ENCODE data around the gene C13orf46.
"Not testable (repeated sequence)": the region's sequence is repeated elsewhere in the genome, so short reads cannot be mapped to it uniquely, and the experiment has no call there.

C13orf46 gene

DNA sequence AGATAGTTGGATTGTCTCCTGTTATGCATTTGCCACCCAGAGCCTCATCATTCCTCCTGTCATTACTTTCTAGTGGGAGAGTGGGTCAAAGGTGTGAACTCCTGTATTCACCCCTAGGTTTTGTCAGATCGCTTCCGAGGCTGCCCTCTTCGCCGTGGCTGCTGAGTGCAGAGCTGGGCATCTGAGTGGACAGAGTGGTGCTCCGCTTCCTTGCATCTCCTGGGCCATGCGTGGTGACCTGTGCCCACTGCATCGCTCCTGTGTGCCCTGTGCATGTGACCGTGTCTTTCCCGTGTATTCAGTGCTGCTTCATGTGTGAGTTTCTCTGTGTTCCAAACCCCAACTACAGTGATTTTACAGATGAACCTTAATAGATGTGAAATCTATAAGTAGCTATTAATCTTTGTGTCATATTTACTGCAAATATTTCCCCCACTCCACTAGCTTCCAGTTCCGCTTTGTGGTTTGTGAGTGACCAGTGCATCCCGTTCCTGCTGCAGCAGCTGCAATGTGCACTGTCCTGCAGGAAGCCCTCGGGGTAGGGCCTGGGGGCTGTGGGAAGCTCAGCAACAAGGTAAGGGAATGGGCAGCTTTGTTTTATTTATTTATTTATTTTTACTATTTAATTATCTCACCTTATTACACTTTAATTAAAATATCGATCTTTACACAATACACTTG, 53.1 kb downstream of the C13orf46 start:
- no peaks in the 10 kb centered on the region for H3K27me3 Mint-ChIP-seq (ENCODE audit: low read depth)
- H3K4me3 Mint-ChIP-seq: no peak overlapping the region
- no peaks in the 10 kb centered on the region for H3K4me1 Mint-ChIP-seq (ENCODE audit: low read depth)
- H3K27ac Mint-ChIP-seq: no peak overlapping the region
- DNase-seq (ENCODE audit: low spot score): no peak
- H3K36me3 Mint-ChIP-seq (ENCODE audit: low read depth): no peaks in the 10 kb centered on the region
- peaks cover 8% of the 10 kb centered on the region for H3K9me3 Mint-ChIP-seq

DNA sequence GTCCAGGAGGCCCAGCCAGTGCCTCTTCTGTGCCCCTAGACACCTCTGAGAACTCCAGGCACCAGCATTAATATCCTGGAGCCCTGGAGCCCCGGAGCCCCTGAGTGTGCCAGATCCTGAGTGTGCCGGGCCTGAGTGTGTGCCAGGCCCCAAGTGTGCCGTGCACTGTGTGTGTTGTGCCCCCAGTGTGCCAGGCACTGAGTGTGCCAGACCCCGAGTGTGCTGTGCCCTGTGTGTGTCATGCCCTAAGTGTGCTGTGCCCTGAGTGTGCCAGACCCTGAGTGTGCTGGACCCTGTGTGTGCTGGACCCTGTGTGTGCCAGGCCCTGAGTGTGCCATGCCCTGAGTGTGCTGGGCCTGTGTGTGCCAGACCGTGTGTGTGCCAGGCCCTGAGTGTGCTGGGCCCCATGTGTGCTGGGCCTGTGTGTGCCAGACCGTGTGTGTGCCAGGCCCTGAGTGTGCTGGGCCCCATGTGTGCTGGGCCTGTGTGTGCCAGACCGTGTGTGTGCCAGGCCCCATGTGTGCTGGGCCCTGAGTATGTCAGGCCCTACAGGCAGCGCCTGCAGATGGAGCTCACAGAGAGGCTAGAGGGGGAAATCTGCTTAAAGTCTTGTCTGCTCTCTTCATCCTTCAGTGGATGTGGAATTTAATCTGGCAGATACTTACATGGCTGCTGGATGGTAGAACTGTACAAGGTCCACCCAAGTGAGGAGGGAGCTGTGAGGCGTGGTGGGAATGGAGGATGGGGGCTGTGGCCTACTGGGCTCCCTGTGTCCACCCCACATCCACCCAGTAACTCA, 53.9 kb downstream of the C13orf46 start:
- Mint-ChIP-seq H3K36me3 (ENCODE audit: low read depth) (no peaks in the 10 kb centered on the region), H3K4me1 (ENCODE audit: low read depth) (no peaks in the 10 kb centered on the region), H3K27me3 (ENCODE audit: low read depth) (no peaks in the 10 kb centered on the region), H3K4me3 (no peak overlapping the region), H3K9me3 (peaks cover 8% of the 10 kb centered on the region), H3K27ac (no peak overlapping the region)
- no peak for DNase-seq (ENCODE audit: low spot score)

DNA sequence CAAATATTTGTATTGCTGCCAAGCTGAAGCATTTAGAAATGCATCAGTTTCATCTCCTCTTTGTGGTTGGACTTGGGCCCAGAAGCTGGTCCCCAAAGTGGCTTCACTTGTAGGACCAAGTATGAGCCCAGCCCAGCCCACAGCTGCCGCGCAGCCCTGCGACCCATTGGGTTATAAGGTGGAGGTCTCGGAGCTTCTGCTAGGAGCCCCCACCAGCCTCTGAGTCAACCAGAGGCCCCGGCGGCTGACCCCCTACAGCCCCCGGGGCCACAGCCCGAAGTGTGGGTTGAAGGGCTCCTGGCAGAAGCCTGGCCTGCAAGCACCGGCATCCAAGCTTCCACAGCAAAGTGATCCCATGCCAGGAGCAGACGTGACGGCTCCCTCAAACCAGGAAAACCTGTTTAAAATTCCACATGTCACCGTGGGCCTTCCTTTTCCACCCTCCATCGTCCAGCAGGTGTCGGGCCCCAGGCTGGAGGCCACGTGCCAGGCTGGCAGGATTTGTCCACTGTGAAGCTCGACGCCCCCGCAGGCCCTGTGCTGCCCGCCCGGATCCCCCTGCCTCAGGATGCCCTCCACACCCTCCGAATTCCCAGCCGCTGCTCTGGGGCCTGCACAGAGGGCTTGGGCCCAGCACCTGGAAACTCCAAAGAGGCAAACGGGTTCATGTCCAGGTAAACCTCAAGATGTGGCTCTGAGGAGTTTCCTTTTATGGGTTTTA, 54.7 kb downstream of the C13orf46 start:
- no peaks in the 10 kb centered on the region for H3K4me1 Mint-ChIP-seq (ENCODE audit: low read depth)
- H3K9me3 Mint-ChIP-seq: peaks cover 8% of the 10 kb centered on the region
- no peak overlapping the region for H3K27ac Mint-ChIP-seq
- H3K4me3 Mint-ChIP-seq: no peak overlapping the region
- H3K27me3 Mint-ChIP-seq (ENCODE audit: low read depth): peaks cover 2% of the 10 kb centered on the region
- no peaks in the 10 kb centered on the region for H3K36me3 Mint-ChIP-seq (ENCODE audit: low read depth)
- DNase-seq (ENCODE audit: low spot score): no peak

DNA sequence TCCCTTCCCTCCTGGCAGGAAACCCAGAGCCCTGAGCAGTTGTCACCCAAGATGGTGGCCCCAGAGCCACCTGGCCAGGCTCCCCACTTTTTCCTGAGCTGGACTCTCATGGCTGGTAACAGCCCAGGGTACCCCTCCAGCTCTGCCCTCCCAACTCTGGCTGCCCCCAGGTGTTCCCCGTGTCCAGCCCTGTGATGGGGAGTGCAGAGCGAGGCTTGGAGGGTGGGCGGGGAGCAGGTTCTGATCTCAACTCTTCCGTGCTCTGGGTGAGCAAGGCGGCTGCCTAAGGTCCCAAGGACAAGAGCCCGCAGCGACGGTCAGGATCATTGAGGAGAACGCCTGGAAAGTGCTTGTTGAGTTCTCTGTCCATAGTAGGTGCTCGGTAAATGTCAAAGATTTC, 55.3 kb downstream of the C13orf46 start:
- Mint-ChIP-seq H3K4me1 (ENCODE audit: low read depth) (no peaks in the 10 kb centered on the region), H3K9me3 (peaks cover 8% of the 10 kb centered on the region), H3K27me3 (ENCODE audit: low read depth) (peaks cover 5% of the 10 kb centered on the region), H3K4me3 (no peak overlapping the region), H3K27ac (no peak overlapping the region), H3K36me3 (ENCODE audit: low read depth) (no peaks in the 10 kb centered on the region)
- DNase-seq (ENCODE audit: low spot score): no peak

DNA sequence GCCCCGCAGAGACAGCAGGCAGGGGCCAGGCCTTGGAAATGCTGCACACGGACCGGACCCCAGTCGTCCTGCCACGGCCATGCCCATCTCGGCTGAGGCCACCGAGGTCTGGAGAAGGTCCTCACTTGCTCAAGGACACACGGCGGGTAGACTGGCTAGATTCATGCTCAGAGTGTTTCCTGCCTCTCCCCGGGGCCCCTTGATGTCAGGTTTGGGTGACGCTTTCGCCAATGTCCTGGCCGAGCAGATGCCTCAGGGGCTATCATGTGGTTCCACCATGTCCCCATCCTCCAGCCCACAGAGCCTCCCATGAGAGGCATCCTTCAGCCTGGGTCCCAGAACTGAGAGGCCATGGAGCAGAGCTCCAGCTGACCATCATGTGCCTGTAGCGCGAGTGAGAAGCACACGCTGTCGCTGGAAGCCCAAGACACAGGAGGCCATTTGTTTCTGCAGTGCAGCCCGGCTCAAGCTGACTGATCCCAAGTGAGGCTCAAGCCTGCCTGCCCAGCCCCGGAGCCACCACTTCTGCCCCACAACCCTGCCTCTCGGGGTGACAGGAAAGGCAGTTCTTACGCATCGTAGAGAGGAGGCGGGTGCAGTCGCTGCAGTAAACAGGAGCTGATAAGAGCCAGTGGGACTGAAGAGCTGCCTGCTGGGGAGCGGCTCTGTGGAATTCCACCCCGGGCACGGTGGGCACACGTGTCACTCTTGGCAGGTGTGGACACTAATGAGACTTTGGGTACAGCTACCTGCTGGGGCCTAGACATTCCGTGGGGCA, 56.1 kb downstream of the C13orf46 start:
- no peak overlapping the region for H3K27ac Mint-ChIP-seq

DNA sequence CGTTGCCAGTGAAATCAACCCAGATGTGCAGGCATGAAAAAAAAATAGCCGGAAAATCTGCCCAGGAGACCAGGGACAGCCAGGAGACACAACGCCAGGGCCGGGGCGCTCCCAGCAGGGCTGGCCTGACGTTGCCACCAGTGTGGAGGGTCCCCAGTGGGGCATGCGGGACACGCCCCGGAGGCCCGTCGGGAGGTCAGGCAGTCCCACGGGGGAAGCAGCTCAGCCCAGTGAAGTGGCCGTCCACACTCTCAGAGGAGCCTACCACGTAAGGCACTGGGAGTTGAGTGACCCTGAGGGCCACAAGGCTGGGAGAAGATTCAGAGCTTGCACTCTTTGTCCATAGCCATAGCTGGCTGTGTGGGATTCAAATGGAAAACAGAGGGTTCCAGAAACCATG, 56.8 kb downstream of the C13orf46 start:
- Mint-ChIP-seq H3K4me3 (no peak overlapping the region), H3K9me3 (peaks cover 6% of the 10 kb centered on the region), H3K36me3 (ENCODE audit: low read depth) (no peaks in the 10 kb centered on the region)

More for the DNA sequence above, 56.1 kb downstream of the C13orf46 start:
- H3K9me3 Mint-ChIP-seq: peaks cover 8% of the 10 kb centered on the region
- peaks cover 8% of the 10 kb centered on the region for H3K27me3 Mint-ChIP-seq (ENCODE audit: low read depth)
- H3K4me3 Mint-ChIP-seq: no peak overlapping the region
- H3K36me3 Mint-ChIP-seq (ENCODE audit: low read depth): no peaks in the 10 kb centered on the region
- H3K4me1 Mint-ChIP-seq (ENCODE audit: low read depth): no peaks in the 10 kb centered on the region
- DNase-seq (ENCODE audit: low spot score): no peak

DNA sequence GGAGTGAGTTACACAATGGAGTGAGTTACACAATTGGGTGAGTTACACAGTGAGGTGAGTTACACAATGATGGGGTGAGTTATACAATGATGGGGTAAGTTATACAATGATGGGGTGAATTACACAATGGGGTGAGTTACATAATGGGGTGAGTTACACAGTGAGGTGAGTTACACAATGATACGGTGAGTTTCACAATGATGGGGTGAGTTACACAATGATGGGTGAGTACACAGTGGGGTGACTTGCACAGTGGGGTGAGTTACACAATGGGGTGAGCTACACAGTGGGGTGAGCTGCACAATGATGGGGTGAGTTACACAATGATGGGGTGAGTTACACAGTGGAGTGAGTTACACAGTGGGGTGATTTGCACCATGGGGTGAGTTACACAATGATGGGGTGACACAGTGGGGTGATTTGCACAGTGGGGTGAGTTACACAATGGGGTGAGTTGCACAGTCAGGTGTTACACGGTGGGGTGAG, 57.5 kb downstream of the C13orf46 start:
- H3K27ac Mint-ChIP-seq: no peak overlapping the region
- H3K27me3 Mint-ChIP-seq (ENCODE audit: low read depth): peaks cover 18% of the 10 kb centered on the region
- H3K4me1 Mint-ChIP-seq (ENCODE audit: low read depth): peaks cover 2% of the 10 kb centered on the region
- DNase-seq (ENCODE audit: low spot score): no peak
- no peak overlapping the region for H3K4me3 Mint-ChIP-seq
- no peaks in the 10 kb centered on the region for H3K9me3 Mint-ChIP-seq
- H3K36me3 Mint-ChIP-seq (ENCODE audit: low read depth): no peaks in the 10 kb centered on the region

More for the DNA sequence above, 56.8 kb downstream of the C13orf46 start:
- DNase-seq (ENCODE audit: low spot score): no peak
- H3K27me3 Mint-ChIP-seq (ENCODE audit: low read depth): peaks cover 15% of the 10 kb centered on the region
- H3K4me1 Mint-ChIP-seq (ENCODE audit: low read depth): peaks cover 2% of the 10 kb centered on the region
- no peak overlapping the region for H3K27ac Mint-ChIP-seq

DNA sequence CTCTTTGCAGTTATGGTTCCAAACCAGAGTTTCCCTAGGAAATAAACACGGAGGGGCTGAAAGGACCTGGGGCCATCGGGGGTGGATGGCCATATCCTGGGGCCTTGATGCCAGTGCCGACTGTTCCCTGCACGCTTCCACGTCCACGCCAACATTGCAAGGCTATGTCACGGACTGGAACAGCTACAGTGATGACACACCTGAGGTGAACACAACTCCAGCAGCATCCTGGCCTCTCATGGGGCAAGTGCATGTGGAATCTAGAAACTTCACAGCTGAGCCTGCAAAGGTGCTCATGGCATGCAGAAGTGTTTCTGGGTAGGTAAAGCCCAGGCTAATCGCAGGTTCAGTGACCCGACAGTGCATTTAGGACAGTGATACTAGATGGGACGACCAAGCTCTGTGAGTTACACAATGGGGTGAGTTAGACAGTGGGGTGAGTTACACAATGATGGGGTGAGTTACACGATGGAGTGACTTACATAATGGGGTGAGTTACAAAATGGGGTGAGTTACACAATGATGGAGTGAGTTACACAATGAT, 58.0 kb downstream of the C13orf46 start:
- no peak for DNase-seq (ENCODE audit: low spot score)
- Mint-ChIP-seq H3K9me3 (no peaks in the 10 kb centered on the region), H3K36me3 (ENCODE audit: low read depth) (no peaks in the 10 kb centered on the region), H3K4me1 (ENCODE audit: low read depth) (peaks cover 2% of the 10 kb centered on the region), H3K27ac (no peak overlapping the region), H3K27me3 (ENCODE audit: low read depth) (peaks cover 24% of the 10 kb centered on the region), H3K4me3 (no peak overlapping the region)

DNA sequence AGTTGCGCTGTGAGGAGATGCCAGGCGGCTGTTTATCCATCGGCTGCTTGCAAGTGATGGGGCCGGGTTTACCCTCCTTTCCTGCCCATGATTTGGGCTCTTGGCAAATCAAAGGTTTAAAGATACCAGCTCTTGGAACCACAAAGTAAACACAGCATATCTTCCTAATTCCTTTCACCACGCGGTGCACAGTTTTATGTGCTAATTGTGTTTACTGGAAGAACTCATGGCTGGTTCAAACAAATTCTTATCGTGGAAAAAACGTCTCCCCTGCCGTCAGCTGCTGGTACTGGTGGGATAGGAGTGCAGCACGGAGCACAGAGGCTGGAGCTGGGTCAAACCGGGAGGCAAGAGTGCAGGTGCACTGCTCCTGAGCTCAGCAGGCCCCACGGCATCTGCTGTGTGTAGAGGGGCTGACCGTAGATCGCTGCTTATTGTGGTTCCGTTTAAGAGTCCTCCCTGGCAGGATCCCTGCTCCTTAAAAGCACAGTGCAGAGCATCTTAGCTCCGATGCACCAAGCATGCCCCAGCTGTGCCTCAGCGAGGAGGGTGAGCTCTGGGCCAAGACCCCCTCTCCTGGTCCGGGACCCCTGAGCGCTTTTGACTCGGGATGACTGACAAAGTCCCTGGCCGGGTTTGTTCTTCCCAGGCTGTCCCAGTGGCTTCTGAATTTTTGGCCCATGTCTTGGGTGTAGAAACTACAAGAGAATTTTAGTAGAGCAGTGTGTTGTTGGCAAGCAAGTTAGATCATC, 58.7 kb downstream of the C13orf46 start:
- H3K36me3 Mint-ChIP-seq (ENCODE audit: low read depth): no peaks in the 10 kb centered on the region
- no peaks in the 10 kb centered on the region for H3K9me3 Mint-ChIP-seq
- no peak for DNase-seq (ENCODE audit: low spot score)
- no peak overlapping the region for H3K27ac Mint-ChIP-seq
- no peak overlapping the region for H3K4me3 Mint-ChIP-seq
- H3K27me3 Mint-ChIP-seq (ENCODE audit: low read depth): peaks cover 30% of the 10 kb centered on the region
- H3K4me1 Mint-ChIP-seq (ENCODE audit: low read depth): peaks cover 2% of the 10 kb centered on the region

DNA sequence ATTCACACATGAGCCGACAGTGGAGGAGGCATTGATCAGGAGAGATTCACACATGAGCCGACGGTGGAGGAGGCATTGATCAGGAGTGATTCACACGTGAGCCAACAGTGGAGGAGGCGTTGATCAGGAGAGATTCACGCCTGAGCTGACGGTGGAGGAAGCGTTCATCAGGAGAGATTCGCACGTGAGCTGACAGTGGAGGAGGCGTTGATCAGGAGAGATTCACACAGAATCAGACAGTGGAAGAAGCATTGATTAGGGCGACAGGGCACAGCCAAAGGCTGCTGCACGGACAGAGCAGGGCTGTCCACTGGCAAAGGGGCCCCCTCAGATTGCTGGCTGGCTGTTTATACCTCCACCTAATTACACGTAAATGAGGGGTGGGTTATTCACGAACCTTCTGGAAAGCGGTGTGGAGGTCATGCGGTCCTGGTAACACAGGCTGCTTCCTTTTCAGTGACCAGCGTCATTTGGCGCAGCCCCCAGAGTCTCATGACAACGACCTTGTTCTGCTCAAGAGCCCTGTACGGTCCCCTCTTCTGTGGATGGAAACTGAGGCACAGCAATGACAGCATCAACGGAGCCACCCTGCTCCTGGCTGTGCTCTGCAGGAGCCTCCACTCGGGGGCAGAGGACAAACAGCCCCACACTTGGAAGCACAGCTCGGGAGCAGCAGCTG, 59.4 kb downstream of the C13orf46 start:
- Mint-ChIP-seq H3K4me1 (ENCODE audit: low read depth) (peaks cover 2% of the 10 kb centered on the region), H3K27ac (no peak overlapping the region), H3K4me3 (no peak overlapping the region), H3K9me3 (no peaks in the 10 kb centered on the region), H3K36me3 (ENCODE audit: low read depth) (no peaks in the 10 kb centered on the region), H3K27me3 (ENCODE audit: low read depth) (peaks cover 36% of the 10 kb centered on the region)
- DNase-seq (ENCODE audit: low spot score): no peak

DNA sequence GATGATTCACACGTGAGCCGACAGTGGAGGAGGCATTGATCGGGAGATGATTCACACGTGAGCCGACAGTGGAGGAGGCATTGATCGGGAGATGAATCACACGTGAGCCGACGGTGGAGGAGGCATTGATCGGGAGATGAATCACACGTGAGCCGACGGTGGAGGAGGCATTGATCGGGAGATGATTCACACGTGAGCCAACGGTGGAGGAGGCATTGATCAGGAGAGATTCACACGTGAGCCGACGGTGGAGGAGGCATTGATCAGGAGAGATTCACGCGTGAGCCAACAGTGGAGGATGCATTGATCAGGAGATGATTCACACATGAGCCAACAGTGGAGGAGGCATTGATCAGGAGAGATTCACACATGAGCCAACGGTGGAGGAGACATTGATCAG, 60.0 kb downstream of the C13orf46 start:
- not testable (repeated sequence) for H3K9me3 Mint-ChIP-seq; DNase-seq (ENCODE audit: low spot score); H3K4me3 Mint-ChIP-seq; H3K27ac Mint-ChIP-seq; H3K36me3 Mint-ChIP-seq (ENCODE audit: low read depth); H3K4me1 Mint-ChIP-seq (ENCODE audit: low read depth)
- peaks cover 42% of the 10 kb centered on the region for H3K27me3 Mint-ChIP-seq (ENCODE audit: low read depth)

DNA sequence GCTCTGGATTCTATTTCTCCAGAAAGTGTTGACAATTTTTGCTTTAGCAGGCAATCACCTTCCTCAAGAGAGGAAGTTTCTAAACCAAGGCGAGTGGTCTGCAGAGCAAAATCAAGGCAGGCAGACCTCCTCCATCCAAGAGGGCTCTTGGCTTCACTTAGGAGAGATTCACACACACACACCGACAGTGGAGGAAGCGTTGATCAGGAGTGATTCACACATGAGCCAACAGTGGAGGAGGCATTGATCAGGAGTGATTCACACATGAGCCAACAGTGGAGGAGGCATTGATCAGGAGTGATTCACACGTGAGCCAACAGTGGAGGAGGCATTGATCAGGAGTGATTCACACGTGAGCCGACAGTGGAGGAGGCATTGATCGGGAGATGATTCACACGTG, 60.5 kb downstream of the C13orf46 start:
- H3K27ac Mint-ChIP-seq; H3K36me3 Mint-ChIP-seq (ENCODE audit: low read depth); H3K9me3 Mint-ChIP-seq; DNase-seq (ENCODE audit: low spot score); H3K4me3 Mint-ChIP-seq; H3K4me1 Mint-ChIP-seq (ENCODE audit: low read depth): not testable (repeated sequence)
- H3K27me3 Mint-ChIP-seq (ENCODE audit: low read depth): peaks cover 46% of the 10 kb centered on the region

Data from T-helper 2 cell treated with Interferon-gamma antibody and Interleukin-4, amounts not matched to agents 5 μg/mL and 100 μg/mL, for 36 hours (primary cell).